ENCODE results near the gene RCOR3. TPM values are rescaled to one million over a fixed set of nuclear protein-coding genes. Genes with fewer than 3 reads are reported as not detected.
"Not testable (repeated sequence)": the region's sequence is repeated elsewhere in the genome, so short reads cannot be mapped to it uniquely, and the experiment has no call there.

RCOR3 gene
- total RNA-seq, 6 experiments from 2014 or later, result 22.7 to 30.9 (median 24.8) TPM

DNA sequence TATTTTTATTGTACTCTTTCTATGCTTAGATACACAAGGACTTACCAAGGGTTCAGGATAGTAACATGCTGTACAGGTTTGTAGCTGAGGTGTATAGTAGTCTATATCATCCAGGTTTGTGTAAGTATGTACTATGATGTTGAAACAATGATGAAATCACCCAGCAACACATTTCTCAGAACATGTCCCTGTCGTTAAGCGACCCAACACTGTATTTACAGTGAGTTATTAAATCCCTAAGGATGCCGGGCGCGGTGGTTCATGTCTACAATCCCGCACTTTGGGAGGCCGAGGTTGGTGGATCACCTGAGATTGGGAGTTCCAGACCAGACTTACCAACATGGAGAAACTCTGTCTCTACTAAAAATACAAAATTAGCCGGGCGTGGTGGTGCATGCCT, 21.6 kb upstream of the RCOR3 start:
- Mint-ChIP-seq H3K4me1 (ENCODE audit: low read depth) (no peaks in the 10 kb centered on the region), H3K9me3 (peaks cover 5% of the 10 kb centered on the region), H3K4me3 (no peak overlapping the region), H3K27me3 (ENCODE audit: insufficient read depth) (peaks cover 2% of the 10 kb centered on the region), H3K27ac (no peak overlapping the region), H3K36me3 (ENCODE audit: low read depth) (no peaks in the 10 kb centered on the region)
- TF ChIP-seq, protein P1, sequence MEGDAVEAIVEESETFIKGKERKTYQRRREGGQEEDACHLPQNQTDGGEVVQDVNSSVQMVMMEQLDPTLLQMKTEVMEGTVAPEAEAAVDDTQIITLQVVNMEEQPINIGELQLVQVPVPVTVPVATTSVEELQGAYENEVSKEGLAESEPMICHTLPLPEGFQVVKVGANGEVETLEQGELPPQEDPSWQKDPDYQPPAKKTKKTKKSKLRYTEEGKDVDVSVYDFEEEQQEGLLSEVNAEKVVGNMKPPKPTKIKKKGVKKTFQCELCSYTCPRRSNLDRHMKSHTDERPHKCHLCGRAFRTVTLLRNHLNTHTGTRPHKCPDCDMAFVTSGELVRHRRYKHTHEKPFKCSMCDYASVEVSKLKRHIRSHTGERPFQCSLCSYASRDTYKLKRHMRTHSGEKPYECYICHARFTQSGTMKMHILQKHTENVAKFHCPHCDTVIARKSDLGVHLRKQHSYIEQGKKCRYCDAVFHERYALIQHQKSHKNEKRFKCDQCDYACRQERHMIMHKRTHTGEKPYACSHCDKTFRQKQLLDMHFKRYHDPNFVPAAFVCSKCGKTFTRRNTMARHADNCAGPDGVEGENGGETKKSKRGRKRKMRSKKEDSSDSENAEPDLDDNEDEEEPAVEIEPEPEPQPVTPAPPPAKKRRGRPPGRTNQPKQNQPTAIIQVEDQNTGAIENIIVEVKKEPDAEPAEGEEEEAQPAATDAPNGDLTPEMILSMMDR (IDR thresholded peaks at IDR 0.05), result no peak
- DNase-seq, result no peak

DNA sequence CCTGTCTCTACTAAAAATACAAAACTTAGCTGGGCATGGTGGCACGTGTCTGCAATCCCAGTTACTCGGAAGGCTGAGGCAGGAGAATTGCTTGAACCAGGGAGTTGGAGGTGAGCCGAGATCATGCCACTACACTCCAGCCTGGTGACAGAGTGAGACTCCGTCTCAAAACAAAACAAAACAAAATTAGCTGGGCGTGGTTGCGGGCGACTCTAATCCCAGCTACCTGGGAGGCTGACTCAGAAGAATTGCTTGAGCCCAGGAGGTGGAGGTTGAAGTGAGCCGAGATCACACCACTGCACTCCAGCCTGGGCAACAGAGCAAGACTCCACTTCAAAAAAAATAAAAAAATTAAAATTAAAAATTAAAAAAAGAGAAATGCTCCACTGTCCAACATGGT, 18.6 kb upstream of the RCOR3 start:
- not testable (repeated sequence) for H3K9me3 Mint-ChIP-seq; H3K4me1 Mint-ChIP-seq (ENCODE audit: low read depth); H3K36me3 Mint-ChIP-seq (ENCODE audit: low read depth); H3K27ac Mint-ChIP-seq; H3K4me3 Mint-ChIP-seq; H3K27me3 Mint-ChIP-seq (ENCODE audit: insufficient read depth); DNase-seq

DNA sequence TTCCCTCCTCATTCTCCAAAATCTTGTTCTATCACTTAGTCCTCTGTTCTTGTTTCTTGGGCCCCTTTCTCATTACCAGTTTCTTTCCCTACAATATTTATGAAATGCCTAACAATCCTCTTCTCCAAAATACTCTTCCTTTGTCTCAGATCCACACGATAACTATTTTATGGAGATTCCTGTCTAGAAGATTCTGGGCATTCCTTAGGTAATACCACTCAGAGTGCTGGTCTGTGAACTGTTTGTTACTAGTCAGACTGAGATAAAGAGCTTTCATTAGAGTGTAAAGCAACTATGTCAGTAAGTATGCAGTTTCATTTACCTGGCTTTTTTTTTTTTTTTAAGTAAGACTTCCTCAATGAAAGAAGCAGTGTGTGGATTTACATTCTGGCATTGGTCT, 18.1 kb upstream of the RCOR3 start:
- Mint-ChIP-seq H3K4me3 (no peak overlapping the region), H3K27me3 (ENCODE audit: insufficient read depth) (peaks cover 2% of the 10 kb centered on the region; the same call in 1 of the 2 replicates), H3K27ac (no peak overlapping the region), H3K4me1 (ENCODE audit: low read depth) (no peaks in the 10 kb centered on the region), H3K9me3 (peaks cover 5% of the 10 kb centered on the region), H3K36me3 (ENCODE audit: low read depth) (no peaks in the 10 kb centered on the region)
- TF ChIP-seq, protein P1 (IDR thresholded peaks at IDR 0.05), result no peak
- no peak for DNase-seq

DNA sequence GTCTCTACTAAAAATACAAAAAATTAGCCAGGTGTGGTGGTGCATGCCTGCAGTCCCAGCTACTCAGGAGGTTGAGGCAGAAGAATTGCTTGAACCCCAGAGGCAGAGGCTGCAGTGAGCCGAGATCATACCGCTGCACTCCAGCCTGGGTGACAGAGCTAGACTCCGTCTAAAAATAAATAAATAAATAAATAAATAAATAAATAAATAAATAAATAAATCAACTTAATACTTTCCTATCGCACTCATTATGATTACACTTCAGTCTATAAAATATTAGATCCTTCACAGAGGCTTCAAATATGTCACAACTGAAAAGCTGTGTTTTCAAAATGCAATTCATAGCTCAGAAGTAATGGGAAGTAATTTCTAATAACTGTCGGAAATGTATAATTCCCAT, 15.5 kb upstream of the RCOR3 start:
- not testable (repeated sequence) for H3K4me1 Mint-ChIP-seq (ENCODE audit: low read depth); H3K27ac Mint-ChIP-seq; H3K9me3 Mint-ChIP-seq; H3K36me3 Mint-ChIP-seq (ENCODE audit: low read depth); H3K4me3 Mint-ChIP-seq; H3K27me3 Mint-ChIP-seq (ENCODE audit: insufficient read depth); DNase-seq

DNA sequence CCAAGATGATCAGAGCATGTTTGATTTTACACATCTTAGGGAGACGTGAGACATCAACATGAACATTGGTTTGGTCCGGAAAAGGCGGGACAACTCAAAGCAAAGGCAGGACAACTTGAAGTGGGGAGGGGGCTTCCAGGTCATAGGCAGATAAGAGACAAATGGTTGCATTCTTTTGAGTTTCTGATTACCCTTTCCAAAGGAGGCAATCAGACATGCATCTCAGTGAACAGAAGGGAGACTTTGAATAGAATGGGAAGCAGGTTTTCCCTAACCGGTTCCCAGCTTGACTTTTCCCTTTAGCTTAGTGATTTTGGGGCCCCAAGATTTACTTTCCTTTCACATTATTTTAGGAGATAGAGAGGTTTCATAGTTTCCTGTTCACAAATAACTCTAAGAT, 12.6 kb upstream of the RCOR3 start:
- DNase-seq; H3K36me3 Mint-ChIP-seq (ENCODE audit: low read depth); H3K4me3 Mint-ChIP-seq; H3K4me1 Mint-ChIP-seq (ENCODE audit: low read depth); H3K27me3 Mint-ChIP-seq (ENCODE audit: insufficient read depth); H3K27ac Mint-ChIP-seq; H3K9me3 Mint-ChIP-seq: not testable (repeated sequence)

DNA sequence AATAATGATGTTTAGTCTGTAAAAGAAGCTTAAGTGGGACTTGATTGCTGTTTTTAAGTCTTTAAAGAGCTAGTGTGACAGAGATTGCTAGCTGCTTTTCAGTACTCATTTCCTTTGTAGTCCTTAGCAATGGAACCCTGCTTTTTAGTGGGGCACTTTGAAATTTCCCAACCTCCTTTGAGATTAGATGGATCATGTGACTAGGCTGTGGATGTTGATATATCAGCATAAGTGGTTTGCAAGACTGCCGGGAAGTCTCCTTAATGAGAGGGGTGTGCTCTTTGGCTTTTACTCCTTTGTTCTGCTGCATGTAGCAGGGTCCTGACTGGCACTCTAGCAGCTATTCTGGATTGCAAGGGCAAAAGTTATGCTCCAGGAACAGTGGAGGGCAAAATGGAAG, 11.2 kb upstream of the RCOR3 start:
- Mint-ChIP-seq H3K9me3 (no peaks in the 10 kb centered on the region), H3K27ac (no peak overlapping the region), H3K36me3 (ENCODE audit: low read depth) (no peaks in the 10 kb centered on the region), H3K4me3 (no peak overlapping the region), H3K4me1 (ENCODE audit: low read depth) (0 out of 2 replicates have a peak, but pooled peaks cover 2% of the 10 kb centered on the region), H3K27me3 (ENCODE audit: insufficient read depth) (peaks cover 3% of the 10 kb centered on the region; the same call in 1 of the 2 replicates)
- TF ChIP-seq, protein P1 (IDR thresholded peaks at IDR 0.05), result no peak
- DNase-seq, result no peak

DNA sequence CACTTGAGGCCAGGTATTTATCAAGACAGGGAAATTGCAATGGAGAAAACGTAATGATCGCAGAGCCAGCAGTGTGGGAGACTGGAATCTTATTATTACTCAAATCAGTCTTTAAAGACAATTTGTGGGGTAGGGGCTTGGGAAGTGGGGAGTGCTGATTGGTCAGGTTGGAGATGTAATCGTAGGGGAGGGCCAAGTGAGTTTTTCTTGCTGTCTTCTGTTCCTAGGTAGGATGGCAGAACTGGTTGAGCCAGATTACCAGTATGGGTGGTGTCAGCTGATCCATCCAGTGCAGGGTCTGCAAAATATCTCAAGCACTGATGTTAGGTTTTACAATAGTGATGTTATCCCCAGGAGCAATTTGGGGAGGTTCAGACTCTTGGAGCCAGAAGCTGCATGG, 9.6 kb upstream of the RCOR3 start:
- not testable (repeated sequence) for H3K27ac Mint-ChIP-seq; H3K36me3 Mint-ChIP-seq (ENCODE audit: low read depth); H3K9me3 Mint-ChIP-seq; H3K4me1 Mint-ChIP-seq (ENCODE audit: low read depth); DNase-seq; H3K27me3 Mint-ChIP-seq (ENCODE audit: insufficient read depth); H3K4me3 Mint-ChIP-seq

DNA sequence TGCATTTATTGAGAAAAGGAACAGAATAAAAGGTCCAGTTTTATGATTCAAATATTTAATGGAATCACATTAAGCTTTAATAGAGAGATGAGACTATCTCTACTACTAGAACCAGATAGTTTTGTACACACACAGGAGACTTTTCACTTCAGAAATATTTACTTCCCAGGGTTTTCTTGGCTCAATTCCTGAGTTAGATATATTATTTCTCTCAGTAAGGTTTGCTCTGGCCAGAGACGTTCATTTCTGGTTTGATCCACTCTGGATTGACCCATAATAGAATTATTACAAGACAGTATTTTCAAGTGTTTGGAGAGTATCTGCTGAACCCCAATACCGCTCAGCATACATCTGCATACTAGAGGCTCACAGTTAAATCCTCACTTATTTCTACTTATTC, 1.3 kb upstream of the RCOR3 start:
- no peaks in the 10 kb centered on the region for H3K9me3 Mint-ChIP-seq
- peaks cover 29% of the 10 kb centered on the region for H3K4me1 Mint-ChIP-seq (ENCODE audit: low read depth)
- peaks cover 5% of the 10 kb centered on the region for H3K27me3 Mint-ChIP-seq (ENCODE audit: insufficient read depth)
- peak overlapping the region; percentile 88 for H3K4me3 Mint-ChIP-seq
- peak overlapping the region; percentile 93 for H3K27ac Mint-ChIP-seq
- peak; percentile 25 for DNase-seq
- H3K36me3 Mint-ChIP-seq (ENCODE audit: low read depth), result peaks cover 8% of the 10 kb centered on the region
- TF ChIP-seq, protein P1 (IDR thresholded peaks at IDR 0.05), result no peak
